ENCODE data around the gene IVD.

Gene IVD

DNA sequence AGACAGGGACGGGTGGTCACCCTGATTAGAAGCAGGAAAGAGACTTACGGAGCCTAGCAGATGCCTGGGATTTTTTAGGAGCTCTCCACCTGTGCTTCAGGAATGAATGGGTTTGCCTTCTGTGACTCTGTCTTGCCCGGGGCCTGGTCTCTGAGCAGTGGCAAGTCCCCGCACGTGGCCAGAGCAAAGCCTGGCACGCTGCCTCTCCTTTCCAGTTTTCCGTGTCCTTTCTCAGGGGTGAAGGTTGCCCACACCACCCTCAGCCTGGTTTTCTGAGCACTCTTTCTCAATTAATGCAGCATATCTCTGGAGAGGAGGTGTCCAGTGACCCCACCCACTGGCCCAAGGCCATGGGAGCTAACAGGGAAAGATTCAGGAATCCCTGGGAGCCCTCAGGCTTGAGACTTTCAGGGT, 50.7 kb downstream of the IVD start:
- DNase-seq (ENCODE audit: low read depth in 2 of 3, low spot score in 1 of 3) = no peak

DNA sequence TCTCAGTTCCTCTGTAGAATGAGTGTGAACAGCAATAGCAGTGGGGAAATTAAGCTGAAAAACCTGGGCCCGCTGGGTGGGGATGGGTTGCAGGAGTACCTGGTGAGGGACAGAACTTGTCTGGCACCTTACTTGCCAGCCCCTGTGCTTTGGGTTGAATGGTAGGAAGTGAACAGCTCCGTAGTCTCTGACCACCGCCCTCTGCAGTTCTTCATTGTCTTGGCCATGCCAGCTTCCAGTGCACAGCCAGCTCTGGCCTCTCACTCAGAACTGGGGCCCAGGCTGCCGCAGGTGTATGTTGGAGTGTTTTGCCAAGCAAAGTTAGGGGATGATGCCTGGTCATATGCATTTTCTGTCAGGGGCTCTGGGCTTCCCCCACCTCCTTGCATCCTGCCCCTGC, 51.1 kb downstream of the IVD start:
- no peak for DNase-seq (ENCODE audit: low read depth in 2 of 3, low spot score in 1 of 3)

DNA sequence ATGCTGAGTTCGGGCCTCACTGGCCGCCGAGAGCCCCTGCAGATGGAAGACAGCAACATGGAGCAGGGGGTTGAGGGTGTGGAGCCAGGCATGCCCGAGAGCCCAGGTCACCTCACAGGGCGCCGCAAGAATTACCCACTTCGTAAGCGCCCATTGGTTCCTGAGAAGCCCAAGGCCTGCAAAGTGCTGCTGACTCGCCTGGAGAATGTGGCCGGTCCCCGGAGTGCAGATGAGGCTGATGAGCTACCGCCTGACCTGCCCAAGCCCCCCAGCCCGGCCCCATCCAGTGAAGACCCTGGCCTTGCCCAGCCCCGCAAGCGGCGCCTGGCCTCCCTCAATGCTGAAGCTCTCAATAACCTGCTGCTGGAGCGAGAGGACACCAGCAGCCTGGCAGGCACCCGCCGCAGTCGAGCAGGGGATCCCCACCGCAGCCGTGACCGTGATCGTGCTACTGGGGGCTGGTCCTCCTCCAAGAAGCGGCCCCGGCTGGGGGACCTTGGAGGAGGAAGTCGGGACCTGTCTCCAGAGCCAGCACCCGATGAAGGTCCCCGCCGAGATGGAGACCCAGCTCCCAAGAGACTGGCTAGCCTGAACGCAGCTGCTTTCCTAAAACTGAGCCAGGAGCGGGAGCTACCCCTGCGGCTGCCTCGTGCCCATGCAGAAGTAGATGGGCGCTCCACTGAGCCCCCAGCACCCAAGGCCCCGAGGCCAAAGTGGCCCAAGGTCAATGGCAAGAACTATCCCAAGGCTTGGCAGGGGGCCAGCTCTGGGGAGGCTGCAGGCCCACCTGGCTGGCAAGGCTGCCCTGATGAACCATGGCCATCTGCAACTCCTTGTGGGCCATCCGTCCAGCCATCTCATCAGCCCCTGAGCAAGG, 53.1 kb downstream of the IVD start:
- no peak for DNase-seq (ENCODE audit: low read depth in 2 of 3, low spot score in 1 of 3)

DNA sequence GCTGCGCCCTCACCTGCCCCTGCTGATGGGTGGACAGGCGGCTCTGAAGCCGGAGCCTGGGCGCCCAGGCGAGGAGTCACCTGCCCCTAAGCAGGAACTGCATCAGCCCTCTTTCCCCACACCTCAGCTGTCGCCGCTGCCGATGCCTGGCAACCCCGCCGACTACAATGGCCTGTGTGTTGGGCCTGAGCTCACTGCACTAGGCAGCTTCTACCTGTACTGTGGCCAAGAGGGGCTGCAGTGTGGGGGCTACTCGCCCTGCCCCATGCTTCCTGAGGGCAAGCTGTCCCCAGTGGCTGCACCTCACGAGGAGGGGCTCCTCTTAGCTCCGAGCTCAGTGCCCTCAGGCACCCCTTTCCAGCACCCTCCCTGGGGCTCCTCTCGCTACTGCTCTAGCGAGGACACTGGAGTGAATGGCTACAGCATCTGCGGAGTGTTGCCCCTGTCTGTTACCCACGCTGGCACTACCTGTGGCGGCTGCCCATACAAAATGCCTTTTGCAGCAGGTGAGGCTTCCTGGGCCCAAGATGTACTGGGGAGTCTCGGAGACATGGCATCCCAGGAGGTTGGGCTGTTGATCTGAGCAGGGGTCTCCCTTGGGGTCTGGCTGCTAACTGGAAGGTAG, 53.9 kb downstream of the IVD start:
- DNase-seq (ENCODE audit: low read depth in 2 of 3, low spot score in 1 of 3) = no peak

DNA sequence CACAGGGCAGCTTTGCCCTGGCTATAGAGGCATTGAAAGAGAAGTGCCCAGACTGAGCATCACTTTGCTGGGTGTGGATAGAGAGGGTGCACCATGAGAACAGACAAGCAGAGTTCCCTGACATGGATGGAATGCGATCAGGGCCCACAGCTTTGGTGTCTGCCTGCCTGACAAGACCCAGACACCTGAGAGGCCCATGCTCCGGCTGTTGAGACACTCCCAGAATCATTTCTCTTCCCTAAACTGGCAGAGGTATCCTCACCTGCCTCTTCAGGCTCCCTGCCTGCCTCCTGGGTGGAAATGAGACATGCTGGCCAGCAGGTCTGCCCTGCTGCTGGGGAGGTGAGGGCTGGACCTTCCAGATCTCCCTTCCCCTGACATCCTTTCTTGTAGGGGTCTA, 54.8 kb downstream of the IVD start:
- DNase-seq (ENCODE audit: low read depth in 2 of 3, low spot score in 1 of 3) = no peak

DNA sequence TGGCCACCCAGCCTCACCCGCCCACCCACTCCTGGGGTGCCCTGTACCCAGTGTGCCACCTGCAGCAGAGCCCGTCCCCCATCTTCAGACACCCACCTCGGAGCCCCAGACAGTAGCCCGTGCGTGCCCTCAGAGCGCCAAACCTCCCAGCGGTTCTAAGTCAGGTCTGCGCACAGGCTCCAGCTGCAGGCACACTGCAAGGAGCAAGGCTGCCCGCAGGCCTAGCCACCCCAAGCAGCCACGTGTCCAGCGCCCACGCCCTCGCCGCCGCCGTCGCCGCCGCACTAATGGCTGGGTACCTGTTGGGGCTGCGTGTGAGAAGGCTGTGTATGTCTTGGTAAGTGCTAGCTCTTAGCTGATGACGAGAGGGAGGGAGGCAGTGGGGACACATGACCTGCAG, 56.4 kb downstream of the IVD start:
- no peak for DNase-seq (ENCODE audit: low read depth in 2 of 3, low spot score in 1 of 3)

DNA sequence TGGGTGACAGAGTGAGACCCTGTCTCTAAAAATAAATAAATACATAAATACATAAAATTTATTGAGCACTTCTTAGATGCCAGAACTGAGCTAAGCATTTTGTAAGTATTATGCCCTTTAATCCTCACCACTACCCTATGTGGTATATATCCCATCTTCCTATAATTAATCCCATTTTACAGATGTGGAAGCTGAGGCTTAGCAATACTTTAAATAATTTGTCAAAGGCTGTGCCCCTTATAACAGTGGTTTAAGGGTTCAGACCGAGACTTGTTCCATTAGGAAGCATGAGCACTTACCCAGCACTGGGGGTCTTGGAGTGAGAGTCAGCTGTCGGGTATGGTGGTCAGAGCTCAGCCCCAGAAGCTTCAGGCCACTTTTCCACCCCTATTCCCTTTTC, 57.7 kb downstream of the IVD start:
- DNase-seq (ENCODE audit: low read depth in 2 of 3, low spot score in 1 of 3) = no peak

DNA sequence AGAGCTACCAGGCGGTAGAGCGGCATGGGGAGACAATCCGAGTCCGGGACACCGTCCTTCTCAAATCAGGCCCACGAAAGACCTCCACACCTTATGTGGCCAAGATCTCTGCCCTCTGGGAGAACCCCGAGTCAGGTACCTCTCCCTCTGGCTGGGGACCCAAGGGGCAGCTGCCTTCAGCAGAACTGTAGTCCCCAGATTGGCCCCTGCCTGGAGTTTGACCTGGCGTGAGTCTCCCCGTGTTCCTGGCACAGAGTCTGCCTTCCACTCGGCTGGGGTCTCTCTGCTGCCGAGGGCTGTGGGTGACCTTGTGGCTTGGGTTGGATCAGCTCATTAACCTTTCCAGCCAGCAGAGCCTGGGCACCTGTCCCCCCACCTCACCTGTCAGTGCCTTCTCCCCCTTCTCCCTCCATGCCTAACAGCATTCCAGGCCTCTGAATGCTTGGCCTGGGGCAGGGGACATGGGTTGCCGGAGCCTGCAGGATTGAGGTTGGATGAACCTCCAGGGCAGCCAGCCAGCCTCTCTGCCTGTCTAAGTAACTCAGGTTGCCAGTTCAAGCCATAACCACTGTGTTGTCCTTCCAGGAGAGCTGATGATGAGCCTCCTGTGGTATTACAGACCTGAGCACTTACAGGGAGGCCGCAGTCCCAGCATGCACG, 58.4 kb downstream of the IVD start:
- DNase-seq (ENCODE audit: low read depth in 2 of 3, low spot score in 1 of 3) = no peak

DNA sequence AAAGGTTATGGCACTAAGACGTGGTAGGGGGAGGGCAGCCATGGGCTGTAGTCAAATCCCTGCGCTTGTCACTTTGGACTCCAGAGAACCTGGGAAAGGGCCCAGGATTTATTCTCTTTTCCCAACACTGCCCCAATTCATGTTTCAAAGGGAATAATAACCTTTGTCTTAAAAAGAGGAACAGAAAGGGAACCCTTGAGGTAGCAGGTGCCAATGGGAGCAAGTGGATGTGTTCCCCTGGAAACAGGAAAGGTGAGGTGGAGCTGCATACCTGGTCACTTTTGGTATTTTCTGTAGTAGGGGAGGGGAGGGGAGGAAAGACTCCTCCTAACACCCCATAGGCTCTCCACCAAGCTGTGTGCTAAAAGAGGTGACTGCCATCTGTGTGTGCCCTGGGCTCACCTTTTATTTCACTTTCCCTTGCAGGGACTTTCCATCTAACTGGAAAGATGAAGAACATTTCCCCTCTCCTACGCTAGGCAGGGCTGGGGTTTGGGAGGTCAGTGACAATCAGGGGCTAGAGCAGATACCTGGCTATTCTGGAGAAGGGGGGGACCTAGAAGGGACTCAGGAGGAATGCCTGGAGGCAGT, 59.1 kb downstream of the IVD start:
- DNase-seq (ENCODE audit: low read depth in 2 of 3, low spot score in 1 of 3) = no peak

DNA sequence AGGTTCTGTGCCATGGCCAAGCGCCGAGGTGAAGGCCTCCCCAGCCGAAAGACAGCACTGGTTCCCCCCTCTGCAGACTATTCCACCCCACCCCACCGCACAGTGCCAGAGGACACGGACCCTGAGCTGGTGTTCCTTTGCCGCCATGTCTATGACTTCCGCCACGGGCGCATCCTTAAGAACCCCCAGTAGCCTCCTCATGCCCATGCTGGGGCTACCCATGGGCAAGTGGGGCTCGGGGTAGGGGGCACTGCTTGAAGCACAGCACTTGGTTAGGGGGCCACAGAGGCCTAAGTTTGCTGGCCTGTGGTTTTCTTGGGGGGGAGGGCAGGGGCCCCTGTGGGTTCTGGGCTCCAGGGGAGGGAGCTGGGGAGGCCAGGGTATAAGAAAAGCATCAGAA, 60.3 kb downstream of the IVD start:
- no peak for DNase-seq (ENCODE audit: low read depth in 2 of 3, low spot score in 1 of 3)

DNA sequence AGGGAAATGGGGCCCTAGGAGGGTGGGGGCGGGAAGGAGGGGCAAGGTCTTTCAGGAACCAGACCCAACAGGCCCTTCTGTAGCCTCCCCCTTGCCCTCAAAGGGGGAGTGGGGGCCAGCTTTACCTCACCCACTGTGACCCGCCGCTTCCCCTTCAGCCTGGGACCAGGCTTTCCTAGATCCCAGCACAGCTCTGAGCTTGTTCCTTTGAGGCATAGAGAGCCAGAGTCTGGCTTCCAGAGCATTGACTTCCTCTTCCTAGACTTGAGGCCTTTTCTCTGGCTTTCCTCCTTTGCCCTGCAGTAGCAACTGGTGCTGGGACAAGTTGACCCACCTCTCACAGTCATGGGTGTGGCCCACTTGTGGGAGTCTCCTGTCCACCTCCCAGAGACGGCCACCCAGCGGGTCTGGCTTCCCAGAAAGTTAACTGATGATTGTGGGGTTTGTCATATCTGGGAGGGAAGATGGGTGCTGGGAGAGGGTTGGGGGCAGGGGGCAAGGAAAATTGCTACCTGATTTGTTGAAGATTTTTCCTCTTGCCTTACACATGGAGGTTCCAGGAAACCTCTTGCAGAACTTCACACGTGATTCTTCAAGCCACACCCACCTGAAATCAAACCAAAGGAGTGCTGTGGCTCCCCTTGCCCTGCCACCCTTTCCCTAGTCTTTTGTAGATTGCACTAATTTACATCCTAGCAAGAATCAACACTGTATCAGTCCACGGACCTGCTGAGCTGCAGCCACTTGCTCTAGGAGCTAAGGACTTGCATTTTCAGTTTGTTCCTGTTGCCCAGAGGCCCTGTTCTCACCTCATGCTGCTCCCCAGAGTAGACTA, 61.0 kb downstream of the IVD start:
- no peak for DNase-seq (ENCODE audit: low read depth in 2 of 3, low spot score in 1 of 3)

DNA sequence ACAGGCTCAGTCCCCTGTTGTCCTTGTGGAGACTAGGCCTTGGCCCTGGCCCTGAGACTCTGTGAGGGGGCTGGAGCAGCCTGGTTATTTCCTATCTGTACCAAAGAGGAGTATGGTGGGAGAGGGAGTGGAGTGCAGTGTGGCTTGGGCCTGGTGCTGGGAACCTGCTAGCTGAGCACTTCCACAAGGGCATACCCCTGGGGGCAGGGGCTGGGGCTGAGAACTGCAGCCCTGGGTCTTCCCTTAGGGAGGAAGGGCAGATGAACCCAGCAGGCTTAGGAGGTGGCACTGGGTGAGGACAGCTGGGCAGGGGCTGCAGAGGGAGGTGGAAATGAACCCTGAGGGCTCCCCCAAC, 61.6 kb downstream of the IVD start:
- DNase-seq (ENCODE audit: low read depth in 2 of 3, low spot score in 1 of 3) = no peak

DNA sequence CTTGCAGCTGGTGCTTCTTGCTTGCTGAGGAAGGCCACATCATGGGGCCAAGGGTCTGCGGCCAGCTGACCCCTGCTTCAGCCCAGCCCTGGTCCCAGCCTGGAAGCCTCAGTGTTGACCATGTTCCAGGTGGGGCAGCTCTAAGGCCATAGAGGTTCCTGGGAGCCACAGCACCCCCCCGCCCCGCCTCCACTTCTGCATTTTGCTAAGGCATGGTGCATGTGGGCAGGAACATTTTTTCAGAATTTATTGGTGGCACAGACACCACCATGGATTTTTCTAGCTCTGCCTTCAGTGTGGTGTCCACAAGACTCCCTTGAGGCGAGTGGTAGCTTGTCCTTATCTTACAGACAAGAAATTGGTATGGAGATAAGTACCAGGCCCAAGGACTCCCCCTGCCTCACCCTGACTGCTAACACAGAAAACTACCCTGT, 63.3 kb downstream of the IVD start:
- no peak for DNase-seq (ENCODE audit: low read depth in 2 of 3, low spot score in 1 of 3)

DNA sequence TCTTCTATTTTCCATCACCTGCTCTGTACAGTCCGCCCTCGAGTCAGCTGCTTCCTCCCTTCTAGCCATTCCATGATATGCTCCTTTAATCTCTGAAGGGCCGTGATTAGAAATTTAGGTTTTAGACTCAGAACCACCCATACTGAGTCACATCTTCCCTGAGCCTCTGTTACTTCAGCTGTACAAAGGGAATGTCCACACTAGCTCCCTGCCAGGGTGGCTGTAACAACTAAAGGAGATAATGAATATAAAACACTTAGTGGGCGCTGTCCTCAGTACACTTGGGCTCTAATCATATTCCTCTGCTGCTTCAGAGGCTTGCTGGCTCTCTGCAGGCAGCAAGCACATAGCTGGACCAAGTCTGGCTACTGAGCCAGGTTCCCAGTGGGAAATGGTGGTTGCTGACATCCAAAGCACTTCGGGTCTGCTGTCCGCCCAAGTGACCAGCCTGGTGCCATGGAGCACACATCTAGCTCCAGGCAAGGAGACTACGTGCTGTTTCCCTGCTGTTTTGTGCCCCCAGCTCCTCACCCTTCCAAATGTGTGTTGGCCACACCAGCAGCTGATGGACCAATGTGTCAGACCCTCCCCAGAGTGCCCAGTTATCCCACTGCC, 64.3 kb downstream of the IVD start:
- no peak for DNase-seq (ENCODE audit: low read depth in 2 of 3, low spot score in 1 of 3)

DNA sequence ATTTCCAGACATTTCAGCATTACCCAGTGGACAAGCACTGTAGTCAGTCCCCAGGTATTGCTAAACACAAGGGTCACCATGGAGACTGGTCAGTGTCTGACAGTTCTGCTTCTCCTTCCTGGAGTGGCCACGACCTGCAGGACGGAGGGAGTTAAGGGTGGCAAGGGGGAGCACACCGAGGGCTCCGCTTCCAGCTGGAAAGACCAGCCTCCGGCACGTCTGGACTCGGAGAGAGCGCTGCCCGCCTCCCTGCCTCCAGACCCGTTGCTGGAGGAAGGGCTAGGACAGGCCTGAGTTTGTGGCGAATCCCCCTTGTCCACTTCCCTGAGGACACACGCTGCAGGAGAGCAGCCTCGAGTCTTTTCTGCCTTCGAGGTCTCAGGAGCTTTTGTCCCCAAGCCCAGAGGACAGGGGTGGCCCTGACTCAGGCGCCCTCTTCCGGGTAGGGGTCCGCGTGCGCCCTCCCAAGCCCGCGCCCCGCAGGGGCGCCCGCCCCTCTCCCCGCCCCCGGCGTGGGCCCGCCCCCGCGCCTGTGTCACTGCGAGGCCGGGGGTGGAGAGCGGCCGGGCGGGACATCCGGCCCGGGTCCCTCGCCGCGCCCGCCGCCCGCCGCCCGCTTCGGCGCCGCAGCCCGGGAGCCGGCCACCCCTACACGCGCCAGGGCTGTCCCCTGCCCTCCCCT, 65.0 kb downstream of the IVD start, which contains the start of gene CHST14:
TSS of gene CHST14 (plus strand) at position 562 of the 682 bp plus-strand sequence. CDS start 230 bp downstream, outside the sequence.
- DNase-seq (ENCODE audit: low read depth in 2 of 3, low spot score in 1 of 3) = no peak
